GM21529 (cell line): Measurements from ENCODE around the gene TMEM120B.
"Not testable (repeated sequence)": the region's sequence is repeated elsewhere in the genome, so short reads cannot be mapped to it uniquely, and the experiment has no call there.

Experiments used
- ATAC-seq: cut with Tn5 transposase; IDR thresholded peaks from one replicate; pipeline ENCODE4 v1.9.1; 2021; ENCODE audit not compliant: unreplicated experiment

Gene TMEM120B

DNA sequence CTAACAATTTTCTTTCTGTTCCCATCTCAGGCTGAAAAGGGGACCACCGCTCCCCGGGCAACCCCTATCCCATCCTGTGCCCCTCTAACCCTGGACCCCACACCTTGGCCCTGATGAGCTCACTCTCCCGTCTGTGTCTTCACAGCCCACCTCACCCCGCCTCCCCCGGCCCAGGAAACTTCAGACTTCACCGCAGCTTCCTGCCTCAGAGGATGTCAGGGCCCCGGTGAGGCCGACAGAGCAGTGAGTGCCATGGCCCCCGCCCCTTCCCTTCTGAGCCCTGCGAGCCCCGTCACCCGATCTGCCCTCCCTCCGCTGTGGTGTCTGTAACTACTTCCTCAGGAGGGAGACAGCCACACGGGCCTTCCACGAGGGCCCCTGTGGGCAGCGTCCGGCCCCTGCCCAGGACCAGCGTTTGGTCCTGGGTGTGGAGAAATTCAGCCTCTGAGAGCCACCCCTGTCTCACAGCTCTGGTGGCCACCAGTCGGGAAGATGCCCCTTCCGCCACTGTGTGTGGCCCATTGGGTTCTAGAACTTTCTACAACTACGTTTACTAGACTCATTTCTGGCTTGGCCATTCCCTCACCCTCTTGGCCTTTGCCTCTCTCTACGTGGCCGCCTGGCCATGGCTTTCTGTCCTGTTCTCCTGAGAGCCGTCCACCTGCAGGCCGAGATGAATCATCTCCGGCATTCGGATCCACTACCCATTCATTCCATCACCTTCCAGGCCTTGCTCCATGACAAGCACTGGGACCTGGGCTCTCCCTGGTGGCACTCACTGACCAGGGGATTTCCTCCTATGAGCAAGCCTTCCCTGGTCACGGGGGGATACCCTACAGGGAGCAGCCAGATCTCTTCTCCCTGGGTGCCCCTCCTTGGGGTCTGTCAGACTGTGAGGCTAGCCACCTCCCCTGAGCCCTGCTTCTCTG is 77.5 kb downstream of the TMEM120B start:
- ATAC-seq, result peak; percentile 36

DNA sequence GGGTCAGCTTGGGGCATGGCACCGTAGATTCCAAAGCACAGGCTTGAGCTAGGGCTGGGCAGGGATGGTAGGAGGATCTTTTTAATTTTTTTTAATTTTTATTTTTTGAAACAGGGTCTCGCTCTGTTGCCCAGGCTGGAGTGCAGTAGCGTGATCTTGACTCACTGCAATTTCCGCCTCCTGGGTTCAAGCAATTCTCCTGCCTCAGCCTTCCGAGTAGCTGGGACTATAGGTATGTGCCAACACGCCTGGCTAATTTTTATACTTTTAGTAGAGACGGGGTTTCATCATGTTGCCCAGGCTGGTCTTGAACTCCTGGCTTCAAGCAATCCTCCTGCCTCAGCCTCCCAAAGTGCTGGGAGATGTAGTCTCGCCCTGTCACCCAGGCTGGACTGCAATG is 78.2 kb downstream of the TMEM120B start:
- ATAC-seq, result not testable (repeated sequence)

DNA sequence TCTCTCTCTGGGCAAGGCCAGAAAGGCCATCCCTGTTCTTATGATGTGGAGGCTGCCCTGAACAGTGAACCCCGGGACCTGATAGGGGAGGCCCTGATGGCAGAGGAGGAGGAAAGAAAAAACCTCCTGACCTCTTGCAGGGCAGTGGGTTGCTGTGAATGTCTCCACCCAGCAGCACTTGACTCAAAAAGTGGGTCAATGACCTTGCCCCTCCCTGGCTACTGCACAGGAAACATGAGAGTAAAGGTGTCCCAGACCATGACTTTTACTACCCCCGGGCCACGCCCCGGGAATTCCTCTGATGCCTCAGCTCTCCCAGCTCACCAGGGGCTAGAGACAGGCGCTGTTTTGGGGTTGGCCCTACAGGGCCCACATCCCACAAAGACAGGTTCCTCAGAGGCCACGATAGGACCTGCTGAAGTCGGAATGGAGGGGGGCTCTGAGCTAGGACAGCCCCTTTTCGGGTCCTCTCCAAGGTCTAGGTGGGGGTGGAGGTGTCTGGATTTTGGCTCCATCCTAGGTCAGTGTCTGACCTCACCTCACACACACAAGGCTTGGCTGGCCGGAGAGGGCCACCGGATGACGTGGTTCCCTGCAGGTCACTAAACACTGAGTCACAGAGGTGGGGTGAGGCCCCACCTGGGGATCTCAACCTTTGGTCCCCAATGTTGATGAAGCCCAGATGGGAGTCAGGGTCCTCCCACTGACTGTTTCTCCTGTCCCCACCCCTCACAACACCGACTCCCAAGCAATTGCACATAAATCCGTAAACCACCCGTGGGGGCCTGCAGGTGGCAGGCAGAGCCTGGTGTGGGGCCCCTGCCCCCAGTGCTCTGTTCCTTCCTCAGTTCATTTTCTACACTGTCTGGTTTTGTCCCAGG is 79.4 kb downstream of the TMEM120B start:
- ATAC-seq, result no peak

DNA sequence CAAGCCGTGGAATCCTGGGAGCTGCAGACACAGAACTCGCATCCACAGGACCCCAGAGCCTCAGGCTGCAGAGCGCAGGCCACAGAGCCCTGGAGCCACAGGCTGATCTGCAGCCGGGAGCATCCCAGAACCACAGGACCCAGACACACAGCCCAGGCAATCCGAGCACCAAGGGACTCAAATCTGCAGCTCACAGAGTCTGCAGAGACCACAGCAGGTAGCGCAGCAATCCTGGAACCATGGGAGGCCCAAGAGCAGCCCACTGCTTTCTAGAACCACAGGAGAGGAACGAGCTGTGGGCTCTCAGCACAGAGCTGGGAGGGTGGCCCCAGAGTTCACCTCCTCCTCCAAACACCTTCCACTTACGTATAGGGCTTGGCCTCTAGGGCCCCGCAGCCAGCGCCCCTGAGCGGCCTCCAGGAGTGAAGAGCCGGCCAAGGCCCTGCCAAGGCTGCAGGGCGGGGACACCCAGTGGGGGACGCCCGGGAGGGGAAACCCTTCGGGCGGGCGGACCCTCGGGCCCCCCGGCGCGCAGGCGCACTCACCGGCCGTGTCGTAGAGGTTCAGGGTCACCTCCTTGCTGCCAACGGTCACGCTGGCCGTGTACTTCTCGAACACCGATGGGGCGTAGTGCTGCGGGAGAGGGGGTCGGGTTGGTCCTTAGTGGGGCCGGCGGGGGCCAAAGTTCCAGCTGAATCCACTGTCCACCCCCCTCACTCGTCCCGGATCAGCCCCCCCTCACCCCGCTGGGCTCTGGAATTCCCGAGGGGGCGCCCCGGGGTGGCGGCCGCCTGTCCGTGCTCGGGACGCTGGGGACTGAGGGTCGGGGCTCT is 80.3 kb downstream of the TMEM120B start:
- ATAC-seq, result peak; percentile 15

DNA sequence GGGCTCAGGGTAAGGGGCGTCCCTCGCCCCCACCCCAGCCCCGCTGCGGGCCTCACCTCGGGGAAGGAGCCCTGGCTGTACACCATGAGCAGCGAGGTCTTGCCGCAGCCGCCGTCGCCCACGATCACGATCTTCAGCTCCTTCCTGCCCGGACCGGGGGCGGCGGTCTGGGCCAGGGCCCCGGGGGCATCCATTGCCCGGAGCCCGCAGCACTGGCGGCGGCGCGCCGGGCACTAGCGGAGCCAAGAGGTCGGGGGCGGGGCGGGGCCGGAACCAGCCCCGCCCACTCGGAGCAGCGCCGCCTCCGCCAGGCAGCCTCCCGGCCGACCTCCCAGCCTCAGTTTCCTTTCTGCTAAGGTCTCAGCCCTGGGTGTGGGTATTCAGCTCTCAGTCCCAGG is 80.9 kb downstream of the TMEM120B start, which contains the start of gene RHOF:
RHOF (minus strand) TSS at position 249 of the 398 bp plus-strand sequence; CDS start at position 194, 55 bp downstream.
- ATAC-seq, result no peak

DNA sequence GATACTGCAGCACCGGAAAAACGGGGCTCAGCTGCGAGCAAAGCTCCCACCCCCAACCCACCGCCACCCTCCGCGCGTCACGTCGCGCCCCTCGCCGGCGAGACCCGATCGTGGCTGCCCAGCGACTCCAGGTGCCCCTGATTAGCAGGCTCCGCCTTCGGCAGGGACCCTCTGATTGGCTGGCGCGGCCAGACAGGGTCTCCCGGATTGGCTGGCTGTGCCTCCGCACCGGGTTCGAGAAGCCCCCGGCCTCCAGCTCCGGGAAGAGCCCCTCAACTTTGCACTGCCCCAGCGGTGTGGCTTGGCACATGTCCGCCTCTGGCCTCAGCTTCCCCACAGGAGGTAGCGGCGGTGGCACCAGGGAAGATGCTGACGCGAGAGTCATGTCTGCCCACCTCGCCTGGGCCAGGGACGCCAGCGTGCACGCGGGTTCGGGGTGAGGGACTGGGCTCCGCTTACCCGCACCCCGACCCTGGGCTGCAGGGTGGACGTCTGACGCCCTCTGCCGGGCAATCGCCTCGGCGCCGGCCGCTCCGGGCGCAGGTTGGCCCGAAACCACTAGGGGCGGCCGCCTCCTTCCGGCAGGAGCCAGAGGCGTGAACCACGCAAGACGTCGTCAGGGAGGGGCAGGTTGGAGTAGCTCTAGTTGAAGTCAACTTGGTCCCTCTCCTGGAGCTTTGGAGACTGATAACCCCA is 81.4 kb downstream of the TMEM120B start:
- ATAC-seq, result peak; percentile 43

DNA sequence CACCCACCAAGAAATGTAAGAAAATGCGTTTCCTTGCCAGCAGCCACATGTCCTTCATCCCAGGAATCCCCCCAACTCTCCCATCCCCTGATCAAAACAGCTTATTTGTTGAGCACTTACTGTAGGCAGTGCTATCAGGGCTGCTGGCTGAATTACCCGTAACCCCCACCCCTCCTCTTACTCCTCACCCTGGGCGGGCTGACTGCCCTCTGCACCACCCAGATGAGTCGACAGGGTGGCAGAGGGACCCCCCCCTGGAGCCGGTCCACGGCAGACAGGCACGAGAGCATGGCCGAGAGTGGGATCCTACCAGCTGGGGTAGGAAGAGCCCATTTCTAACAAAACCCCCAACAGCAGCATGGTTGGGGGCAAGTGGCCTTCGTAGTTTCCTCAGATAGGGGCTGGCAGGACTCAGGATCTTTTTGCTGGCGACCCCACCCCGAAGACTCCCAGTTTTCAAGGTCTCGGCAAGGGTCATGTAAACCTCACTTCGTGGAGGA is 82.0 kb downstream of the TMEM120B start:
- no peak for ATAC-seq

DNA sequence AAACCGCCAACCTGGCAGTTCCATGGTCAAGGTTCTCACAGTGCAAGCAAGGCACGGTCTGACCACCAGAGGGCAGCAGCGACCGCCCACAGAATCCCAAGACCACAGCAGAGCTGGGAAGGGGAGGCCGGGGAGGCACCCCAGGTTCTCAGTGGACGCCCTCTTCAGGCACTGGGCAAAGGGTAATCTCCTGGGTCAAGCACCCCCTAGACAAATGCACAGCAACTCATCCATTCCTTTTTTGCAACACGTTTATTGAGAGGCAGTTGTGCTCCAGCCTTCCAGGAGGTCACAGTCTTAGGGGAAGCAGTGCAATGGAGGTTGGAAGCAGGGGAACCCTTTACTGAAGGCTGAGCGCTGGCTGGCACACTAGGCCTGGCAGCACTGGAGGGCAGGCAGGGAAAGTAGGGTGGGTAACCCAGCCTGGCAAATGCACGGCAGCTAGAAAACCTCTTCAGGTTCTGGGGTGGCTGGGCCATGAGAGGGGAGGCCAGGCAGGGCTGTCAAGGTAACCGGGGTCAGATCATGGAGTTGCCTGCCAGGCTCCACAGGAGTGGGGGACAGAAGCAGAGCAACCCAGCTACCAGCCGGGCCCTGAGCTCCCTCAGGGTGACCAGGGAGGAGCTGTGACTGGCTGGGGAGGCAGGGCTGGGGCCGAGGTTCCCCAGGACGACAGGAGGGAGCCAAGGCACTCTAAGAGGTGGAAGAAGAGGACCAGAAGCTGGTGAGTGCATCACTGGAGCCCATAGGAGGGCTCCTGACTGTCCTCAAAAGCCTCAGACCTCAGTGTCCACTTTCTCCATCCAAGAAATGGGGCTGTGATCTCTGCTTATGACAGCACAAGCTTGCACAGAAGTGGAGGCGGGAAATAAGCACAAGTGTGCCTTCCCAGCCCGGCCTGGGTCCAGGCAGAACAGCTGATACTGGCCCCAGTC is 82.7 kb downstream of the TMEM120B start:
- no peak for ATAC-seq

DNA sequence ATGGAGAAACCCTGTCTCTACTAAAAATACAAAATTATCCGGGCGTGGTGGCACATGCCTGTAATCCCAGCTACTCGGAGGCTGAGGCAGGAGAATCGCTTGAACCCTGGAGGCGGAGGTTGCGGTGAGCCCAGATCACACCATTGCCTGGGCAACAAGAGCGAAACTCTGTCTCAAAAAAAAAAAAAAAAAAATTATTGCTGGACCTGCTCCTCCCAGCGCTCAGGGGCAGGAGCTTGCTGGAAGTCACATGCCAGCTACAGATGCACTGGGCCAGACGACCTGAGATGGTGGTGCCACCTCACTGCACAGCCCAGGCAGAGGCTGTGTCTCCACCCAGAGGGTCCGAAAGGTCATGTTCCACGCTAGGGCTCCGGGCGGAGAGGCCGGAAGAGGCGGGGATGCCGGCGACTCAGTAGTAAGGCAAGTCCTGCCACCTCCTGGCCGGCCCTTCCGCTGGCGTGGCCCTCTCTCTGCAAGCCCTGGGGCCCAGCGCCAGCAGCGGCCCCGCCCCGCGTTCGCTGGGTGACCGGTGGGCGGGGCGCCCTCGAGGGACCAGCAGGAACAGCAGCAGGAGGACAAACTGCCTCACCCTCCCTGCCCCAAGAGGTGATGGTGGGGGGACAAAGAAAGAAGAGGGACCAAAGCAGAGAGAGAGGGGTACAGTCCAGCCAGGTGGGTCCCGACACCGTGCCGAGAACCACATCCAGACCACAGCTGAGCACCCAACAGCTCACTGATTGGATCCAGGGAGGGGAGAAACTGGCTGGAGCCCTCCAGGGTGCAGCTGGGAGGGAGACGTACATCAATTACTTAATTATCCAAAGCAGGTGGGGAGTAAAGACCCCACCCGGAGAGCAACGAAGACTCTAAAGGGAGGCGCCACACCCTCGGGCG is 84.6 kb downstream of the TMEM120B start:
- ATAC-seq, result no peak

DNA sequence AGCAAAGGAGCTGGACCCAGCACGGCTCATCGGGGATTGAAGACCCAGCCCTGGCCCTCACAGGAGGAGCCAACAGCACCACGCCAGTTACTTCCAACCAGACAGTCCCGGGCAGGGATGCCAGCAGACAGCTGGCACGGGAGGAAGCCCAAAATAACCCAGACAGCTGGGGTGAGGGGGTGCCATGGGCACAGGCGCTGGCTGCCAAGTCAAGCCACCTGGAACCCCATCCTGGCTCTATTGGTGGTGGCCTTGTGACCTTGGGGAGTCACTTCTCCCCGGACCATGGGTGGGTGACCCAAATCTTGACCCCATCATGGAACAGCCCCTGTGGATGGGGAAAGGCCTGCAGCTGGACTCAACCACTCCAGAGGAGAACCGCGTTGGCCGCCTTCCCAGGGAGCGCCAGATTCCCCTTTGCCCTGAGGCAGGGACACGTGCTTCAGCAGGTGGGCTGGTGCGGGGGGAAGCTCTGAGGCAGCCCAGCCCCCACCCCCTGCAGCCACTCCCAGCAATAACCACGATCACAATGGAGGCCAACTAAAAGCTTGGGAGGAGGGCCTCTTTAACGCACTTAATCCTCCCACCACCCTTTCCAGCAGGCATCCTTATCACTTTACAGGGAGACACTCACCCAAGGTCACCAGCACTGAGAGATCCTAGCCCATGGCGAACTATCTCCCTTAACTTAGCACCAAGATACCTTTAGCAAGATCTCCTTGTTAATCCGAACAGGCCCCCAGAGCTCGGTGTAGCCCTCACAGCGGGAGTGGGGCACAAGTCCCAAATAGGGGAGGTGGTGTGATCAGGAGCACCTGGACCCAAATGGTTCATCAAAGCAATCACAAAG is 85.6 kb downstream of the TMEM120B start:
- ATAC-seq, result no peak

DNA sequence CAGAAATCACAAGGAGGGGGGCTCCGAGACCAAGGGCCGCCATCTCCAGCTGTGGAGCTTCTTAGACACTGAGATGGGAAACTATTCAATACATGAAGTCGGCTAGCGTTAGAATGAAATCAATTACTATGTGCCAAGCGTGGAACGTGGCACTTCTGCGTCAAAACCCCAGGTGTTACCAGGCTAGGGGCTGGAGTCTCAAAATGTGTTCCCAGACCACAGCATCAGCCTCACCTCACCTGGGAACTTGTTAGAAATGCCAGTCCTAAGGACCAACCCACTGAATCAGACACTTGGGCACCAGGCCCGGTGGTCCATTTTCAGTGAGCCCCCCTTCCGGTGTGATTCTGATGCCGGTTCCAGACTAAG is 86.2 kb downstream of the TMEM120B start:
- no peak for ATAC-seq

DNA sequence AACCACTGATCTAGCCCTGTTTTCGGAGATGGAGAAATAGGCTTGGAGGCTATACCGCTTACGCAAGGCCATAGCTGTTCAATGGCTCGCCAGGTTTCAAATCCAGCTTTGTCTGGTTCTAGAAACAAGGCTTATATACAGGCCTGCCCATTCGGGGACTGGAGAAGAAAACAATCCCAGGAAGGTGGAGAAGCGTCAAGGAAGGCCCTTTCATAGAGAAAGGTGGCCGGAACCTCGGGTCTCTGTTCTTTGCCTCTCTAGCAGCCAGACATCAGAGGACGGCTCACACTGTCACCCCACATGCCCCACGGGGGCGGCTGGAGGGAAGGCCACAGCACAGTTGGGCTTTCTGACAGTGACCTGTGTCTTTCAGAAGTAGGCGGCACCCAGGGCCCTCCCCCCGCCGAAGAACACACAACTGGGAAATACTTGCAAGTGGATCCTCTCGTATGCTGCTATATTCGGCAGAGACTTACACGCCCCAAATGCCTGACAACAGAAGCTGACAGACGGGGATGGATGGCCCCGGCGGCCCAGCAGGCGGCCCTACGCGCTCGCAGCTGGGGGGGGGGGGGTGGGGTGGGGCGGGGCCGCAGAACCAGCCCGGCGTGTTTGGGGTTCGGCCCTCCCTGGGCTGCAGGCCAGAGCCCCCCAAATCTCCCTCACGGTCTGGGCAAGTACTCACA is 86.7 kb downstream of the TMEM120B start:
- ATAC-seq, result peak; percentile 7

DNA sequence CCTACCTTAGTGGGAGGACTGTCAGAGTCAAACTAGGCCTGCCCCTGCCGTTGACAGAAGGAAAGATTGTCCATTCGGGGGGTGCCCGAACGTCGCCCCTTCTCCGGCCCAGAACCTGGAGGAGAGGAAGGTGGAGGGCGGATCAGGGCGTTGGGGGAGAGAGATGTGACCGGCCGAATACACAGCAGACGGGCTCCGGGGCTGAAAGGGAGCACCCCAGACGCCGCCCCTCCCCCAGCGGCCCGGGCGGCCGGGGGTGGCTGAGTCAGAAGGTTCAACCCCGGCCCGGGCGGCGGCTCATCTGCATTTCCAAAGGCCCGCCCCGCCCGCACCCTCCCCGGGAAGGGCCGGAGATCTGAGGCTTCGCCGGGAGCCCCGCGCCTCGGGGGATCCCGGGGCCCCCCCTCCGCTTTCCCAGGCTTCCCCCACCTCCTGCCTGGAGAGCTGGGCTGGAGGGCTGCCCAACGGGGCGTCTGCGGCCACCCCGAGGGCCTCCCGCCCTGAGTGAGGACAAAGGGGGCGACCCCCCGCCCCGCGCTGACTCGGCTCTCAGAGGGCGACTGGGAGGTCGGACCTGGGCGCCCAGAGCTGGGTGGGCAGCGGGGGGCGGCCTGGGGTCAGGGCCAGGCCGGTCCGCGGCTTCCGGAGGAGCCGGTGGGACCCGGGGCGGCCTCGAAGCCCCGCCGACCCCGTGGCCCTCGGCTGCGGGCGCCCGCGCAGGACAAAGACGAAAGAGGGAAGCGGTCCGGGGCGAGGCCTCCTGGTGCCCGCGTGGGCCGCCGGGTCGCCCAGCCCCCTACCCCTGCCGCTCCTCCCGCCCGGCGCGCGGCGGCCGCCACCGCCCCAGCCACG is 87.5 kb downstream of the TMEM120B start:
- peak; percentile 29 for ATAC-seq

DNA sequence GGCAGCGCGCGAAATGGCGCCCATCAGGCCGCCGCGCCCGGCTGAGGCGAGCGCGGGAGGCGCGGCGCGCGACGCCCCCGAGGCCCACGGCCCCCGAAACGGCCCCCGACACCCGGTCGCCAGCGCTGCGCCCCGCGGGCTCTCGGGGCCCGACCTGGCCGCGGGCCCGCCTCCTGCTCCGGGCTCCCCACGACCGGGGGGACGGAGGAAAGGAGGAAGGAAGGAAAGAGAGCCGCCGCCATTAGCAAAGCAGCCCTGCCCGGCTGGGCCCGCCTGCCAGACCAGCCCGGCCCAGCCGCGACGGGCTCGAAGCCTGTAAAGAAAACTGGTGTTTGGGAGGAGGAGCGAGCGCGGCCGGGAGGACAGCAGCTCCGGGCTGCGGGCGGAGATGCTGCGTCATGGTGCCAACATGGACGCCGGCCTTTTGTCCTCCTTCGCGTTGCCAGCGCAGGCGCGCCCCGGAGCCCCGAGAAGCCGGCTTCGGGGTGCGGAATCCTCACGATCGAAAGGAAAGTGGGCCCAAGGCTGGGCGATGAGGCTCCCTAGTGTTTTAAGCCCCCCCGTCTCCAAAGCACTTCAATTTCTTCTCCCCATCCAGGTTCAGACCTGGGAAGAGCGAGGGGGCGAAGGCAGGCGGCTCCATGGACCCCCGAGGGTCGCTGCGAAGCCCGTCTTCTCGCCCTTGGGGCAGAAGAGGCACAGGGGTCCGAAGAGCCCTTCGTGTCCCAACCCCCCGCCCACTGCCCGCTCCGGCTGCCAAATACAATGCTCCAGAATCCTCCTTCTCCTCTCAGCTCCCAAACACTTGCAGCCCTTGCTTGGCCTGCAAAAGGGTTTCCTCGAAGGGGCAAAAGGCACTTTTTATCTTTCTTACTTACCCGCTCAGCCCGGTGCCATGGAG is 88.4 kb downstream of the TMEM120B start:
- no peak for ATAC-seq
